Activated naive CD4-positive, alpha-beta T cell treated with anti-CD3 and anti-CD28 coated beads, Interleukin-2, amount 50 U/mL, for 16 hours (primary cell): ENCODE data around the gene CTTNBP2NL.
"Not testable (repeated sequence)": the region's sequence is repeated elsewhere in the genome, so short reads cannot be mapped to it uniquely, and the experiment has no call there.

Experiments
- DNase-seq: peaks from one replicate; pipeline ENCODE4 v3.0.0-alpha.2; 2020

Gene CTTNBP2NL

DNA sequence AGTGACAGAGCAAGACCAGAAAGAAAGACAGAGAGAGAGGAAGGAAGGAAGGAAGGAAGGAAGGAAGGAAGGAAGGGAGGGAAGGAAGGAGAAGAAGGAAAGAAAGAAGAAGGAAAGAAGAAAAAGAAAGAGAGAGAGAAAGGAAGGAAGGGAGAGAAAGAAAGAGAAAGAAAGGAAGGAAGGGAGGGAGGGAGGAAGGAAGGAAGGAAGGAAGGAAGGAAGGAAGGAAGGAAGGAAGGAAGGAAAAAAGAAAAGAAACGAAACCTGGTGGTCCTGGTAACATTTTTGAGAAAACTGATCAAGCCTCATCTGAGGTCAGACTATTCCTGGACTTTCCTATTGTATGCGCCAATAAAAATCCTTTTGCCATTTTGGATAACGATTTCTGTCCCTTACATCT lies 8.2 kb upstream of the CTTNBP2NL start:
- no peak for DNase-seq

DNA sequence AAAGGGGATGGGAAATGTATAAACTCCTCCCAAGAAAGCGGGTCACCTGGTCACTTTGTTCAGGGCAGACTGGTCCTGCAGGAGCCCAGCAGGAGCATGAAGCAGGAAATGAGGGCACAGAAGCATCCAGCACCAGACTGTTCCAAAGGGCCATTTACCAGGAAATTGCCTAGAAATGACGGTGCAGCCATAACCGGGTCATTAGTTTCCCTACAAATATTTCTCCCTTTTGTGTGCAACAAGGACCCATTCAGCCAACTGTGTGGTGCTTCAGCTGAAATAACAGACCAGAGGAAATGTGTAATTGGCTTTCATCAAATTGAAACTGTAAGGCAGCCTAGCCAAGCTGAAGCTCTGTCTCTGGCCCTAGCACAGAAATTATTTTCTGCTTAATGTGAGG lies 7.6 kb upstream of the CTTNBP2NL start:
- no peak for DNase-seq

DNA sequence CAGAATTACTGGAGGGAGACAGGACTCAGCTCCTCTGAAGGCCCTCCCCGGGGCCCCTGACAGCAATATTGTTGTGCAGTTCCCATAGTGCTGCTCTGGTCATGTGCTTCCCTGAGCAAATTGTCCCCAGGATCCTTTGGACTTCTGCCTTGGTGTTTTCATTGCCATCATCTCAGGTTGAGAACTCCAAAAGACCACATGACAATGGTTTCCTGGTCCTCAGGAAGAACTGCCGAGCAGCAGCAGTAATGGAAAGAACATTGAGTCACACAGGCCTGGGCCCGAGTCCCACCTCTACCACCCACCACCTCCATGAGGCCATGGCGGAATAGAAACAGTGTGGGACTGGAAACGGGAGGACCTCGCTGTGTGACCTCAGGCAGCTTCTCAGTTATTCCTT lies 6.3 kb upstream of the CTTNBP2NL start:
- DNase-seq, result no peak

DNA sequence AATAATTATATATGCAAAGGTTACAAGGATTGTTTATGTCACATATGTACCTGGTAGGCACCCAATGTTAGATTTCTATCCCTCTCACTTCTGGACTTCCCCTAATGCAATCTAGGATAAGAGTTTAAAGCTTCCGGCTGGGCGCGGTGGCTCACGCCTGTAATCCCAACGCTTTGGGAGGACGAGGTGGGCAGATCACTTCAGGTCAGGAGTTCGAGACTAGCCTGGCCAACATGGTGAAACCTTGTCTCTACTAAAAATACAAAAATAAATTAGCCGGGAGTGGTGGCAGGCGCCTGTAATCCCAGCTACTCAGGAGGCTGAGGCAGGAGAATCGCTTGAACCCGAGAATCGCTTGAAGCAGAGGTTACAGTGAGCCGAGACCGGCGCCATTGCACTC lies 5.7 kb upstream of the CTTNBP2NL start:
- not testable (repeated sequence) for DNase-seq

DNA sequence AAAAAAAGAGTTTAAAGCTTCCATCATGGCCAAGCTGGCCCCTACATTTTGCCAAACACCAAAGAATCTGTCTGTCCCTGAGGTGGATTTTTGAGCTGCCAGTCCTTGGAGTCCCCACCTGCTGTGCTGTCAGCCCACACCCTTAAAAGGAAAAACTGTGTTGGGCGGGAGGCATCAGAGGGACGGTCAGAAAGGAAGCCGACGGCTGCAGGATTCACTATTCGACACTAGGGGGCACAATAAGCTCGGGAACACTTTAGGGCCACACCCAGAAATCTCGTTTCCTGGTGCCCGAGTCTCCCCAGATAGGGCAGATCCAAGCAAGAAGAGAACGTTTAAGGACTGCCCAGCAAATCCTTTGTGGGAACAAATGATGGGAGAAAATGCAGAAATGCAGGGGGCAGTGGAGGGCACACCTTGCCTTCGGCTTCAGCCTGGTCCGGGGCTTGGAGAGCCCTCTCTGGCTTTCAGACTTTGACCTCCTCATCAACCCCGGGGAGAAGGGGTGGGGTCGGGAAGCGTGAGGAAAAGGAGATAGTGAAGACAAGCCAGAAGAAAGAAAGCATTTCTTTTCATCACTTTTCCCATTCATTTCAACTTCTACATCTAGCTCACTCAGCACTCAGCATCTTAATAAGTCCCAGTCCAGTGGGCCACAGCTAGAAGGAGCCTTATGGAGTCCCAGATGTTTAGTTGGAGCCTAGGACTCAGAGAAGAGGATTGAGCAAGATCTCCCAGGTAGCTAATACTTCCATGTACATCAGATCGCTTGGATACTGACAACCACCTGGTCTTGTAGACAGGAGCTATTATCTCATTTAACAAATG lies 5.0 kb upstream of the CTTNBP2NL start:
- DNase-seq, result peak; percentile 76

DNA sequence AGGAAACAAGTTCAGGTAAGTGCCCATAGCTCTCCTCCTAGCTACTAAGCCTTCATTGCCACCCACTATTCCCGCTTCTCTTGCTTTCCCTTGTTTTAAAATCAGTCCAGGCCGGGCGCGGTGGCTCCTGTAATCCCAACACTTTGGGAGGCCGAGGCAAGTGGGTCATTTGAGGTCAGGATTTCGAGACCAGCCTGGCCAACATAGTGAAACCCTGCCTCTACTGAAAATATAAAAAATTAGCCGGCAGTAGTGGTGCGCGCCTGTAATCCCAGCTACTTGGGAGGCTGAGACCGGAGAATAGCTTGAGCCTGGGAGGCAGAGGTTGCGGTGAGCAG lies 4.4 kb upstream of the CTTNBP2NL start:
- DNase-seq, result no peak

DNA sequence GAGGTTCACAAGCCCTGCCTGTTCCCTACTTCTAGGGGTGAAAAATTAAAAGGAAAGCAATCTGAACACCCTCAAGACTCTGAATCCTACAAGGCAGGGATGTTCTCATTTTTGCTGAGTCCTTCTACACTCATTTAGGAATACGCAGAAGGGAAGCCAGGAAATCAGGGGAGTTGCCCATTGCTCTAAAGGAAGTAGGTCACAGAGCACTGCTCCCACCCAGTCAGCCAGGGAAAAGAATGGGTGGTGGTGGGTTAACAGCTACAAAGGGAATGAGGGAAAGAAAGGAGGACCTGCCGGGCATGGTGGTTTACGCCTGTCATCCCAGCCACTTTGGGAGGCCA lies 2.4 kb upstream of the CTTNBP2NL start:
- DNase-seq, result no peak

DNA sequence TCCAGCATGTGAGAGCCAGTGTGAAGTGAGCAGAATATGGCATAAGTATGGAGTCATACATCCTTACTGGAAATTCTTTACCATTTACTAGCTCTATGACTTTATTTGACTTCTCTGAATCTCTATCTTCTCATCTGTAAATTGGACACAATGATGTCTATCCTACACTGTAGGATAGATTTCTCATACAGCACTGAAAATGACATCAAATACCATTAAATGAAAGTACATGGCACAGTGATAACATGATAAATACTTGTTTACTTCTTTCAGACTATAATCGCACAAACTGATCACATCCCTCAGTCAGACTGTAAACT lies 1.3 kb upstream of the CTTNBP2NL start:
- no peak for DNase-seq

DNA sequence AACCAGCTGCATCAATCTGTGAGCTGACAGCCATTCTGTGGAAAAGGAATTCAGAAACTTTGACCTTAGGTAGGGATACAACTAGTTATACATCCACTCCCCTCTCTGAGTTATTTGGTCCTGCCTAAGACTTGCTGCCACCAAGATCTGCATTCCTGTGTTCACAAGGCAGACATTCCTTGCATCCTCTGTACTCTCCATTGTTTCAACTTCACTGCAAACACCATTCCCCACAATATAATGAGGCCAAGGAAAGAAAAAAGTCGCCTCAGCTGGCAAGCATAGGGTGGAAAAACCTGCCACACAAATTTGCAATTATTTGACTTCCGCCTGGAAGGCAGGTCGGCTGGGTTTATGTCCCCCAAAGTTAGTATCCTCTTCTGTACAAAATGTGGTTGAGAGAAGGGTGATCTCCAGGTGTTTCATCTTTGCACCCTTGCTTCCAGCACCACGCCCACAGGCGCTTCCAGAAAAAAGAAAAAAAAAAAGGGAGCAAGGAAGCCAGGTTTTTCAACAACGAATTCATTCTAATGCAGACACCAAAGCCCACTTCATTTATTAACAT lies 676 bp upstream of the CTTNBP2NL start:
- no peak for DNase-seq

DNA sequence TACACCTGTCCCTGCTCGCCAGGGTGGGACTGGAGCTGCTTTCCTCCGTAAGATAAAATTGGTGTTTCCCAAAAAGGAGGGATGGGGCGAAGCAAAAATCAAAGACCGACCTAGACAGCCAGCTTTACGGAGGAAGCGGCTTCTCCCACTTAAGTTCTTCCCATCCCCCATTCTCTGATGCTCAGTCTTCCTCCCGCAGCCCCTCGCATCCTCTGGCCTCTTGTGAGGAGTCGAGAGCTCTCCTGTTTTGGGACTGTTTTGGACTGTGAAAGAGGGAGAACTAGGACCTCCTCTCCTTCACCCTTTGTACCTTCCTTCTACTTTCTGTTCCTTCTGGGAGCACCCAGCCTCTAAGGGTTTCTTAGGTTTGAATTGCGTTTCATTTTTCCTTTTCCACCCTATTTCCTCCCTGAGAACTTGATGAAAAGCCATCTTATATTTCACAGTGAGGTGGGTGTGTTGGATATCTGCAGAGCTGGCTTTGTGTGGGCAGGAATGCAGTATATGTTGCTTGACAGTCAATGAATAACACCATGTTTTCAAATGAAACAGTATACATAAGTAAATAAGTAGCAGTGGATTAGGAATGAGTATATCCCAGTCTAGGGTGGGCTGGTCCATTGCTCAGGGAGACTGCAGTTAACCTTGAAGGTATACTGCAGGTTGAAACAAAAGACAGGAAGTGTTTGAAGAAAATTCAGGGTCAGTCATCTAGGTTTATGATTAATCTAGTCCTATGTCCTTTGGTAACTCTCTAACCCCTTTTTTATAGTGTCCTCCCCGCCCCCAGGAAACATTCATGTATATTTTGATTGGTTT lies 848 bp downstream of the CTTNBP2NL start:
- DNase-seq, result no peak

DNA sequence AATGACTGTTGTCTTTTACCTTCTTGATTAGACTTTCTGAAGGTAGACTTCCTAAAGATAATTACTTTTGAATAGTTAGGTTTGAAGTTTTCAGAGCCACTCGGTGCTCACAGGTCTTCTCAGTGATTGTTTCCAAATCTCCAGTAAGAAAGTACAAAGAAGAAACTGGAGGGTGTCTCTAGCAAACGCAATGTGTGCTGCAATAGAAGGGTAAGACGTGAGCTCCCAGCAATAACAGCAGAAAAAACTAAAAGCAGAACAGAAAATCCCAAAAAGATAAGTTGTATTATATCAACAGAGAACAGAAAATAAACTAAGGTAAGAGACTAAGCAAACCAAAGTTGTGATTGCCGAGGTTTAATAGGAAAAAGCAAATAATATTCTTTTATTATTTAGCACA lies 1.8 kb downstream of the CTTNBP2NL start:
- no peak for DNase-seq

DNA sequence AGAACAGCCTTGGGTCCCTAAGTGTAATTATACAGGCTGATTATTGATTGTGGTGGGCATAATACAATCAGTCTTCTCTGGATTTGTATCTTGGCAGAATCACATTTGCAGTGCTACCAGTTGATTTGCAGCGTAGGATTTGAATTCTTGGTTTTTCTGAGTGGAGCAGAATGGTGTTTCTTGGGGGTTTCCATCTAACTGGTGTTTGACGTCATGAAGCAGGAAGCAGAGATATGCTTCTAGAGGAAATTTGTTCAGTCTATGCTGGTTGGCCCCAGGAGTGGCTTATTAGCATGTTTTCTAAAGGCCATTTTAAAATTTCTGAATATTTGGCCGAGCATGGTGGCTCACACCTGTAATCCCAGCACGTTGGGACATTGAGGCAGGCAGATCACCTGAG lies 3.4 kb downstream of the CTTNBP2NL start:
- no peak for DNase-seq

DNA sequence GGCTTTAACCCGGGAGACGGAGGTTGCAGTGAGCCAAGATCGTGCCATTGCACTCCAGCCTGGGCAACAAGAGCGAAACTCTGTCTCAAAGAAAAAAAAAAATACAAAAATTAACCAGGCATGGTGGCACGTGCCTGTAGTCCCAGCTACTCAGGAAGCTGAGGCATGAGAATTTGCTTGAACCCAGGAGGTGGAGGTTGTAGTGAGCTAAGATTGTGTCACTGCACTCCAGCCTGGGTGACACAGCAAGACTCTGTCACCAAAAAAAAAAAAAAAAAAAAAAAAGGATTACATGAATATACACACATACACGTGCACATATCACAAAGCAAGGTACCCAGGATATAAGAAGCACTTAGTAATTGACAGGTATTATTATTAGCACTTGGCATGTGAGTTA lies 4.7 kb downstream of the CTTNBP2NL start:
- not testable (repeated sequence) for DNase-seq

DNA sequence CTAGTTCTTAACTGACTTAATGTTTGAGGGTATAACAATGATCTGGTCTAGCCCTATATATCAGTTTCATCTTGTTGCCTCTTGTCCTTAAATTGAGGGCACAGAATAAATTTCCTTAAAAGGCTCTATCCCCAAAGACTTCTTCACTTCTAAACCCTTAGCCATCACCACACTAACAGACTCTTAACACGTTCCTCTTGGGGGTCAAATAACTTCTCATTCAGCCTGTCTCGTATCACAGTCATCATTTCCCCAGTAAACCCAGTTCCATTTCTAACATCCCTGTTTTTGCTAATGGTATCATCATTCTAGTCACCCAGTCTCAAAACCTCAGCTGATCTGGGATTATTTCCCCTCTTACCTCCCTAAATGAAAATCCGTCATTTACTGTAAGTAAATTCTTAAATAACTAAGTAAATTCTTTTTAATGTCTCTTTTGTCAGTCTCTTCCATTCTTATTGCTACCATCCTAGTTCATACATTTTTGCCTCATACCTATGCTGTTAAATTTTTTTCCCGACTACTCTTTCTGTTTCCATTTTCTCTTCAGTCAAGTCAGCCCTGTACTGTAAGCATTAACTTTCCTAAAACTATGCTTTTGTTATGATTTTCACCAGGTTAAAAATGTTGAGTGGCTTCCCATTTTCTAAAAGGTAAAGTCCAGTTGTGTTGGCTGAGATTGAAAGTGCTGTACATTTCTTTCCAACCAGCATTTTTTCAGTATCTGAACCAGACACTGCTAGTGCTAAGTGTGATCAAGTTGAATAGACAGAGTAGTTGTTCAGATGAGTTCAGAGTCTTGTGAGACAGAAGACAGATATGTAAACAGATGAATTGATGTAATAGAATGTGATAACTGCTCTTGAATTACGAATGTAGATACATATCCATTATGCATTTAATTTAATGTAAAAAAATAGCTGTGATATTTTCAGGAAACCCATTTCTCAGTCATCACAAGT lies 6.9 kb downstream of the CTTNBP2NL start:
- DNase-seq, result no peak

DNA sequence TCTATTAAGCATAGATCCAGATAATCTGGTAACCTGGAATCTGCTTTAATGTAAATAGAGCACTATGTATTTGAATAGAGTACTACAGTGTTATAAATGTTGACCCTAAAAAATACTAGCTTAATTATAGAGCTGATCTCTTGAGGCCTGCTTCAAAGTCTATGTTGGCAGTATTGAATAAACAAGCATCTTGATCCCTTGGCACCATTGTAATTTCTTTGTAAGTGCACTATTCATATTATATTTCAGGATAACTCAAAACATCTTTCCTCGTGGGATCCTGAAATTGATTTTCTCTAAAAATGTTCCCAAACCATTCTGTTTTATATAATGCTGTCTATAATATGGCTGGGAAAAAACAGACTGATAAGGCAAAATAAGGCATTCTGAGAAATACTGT lies 10.8 kb downstream of the CTTNBP2NL start:
- no peak for DNase-seq

DNA sequence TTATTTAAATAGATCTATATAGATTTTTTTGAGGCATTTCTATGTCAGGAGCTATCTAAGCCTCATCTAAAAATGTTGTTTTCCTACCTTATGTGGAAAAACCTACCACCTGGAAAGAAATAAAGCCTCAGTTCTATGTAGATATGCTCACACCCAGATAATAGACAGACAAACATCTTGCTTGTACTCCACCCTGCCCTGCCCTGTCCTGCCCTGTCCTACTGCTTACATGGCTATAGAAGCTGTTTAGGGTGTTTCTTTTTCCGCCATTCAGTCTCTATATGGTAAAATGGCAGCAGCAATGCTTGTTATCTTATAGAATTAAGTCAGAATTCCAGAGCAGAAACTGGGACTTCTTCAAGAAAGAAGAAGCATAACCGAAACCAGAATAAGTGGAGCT lies 13.4 kb downstream of the CTTNBP2NL start:
- DNase-seq, result no peak

DNA sequence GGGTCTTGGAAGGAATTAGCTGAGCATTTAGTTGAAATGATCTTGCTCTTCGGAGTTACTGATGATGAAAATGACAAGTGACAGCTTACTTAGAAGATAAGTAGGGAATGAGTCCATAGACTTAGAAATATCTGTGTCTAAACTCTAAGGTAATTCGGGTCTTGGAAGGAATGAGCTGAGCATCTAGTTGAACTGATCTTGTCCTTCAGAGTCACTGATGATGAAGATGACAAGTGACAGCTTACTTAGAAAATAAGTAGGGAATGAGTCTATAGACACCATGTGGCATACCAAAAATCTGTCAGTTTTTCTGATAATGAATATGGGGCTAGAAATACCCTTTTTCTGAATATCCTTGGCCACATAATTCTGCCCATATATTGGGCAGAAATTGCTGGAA lies 14.7 kb downstream of the CTTNBP2NL start:
- DNase-seq, result no peak

DNA sequence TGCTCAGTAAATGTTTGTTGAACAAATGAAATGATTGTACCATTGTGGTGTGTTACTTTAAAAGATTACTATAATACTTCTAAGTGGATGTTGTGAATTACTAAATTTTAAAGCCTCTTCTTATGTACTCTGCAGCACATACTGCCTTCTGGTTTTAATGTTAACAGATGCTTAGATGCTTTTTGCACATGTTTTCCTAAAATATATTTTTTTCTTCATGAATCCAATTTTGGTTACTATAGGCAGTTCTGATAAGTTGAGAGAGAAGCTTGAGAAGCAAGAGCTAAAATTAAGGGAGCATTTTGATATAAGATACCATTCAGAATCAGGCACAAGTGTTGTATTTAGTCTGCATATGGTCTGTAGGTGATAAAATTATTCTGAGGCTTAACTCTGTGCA lies 21.3 kb downstream of the CTTNBP2NL start:
- no peak for DNase-seq

DNA sequence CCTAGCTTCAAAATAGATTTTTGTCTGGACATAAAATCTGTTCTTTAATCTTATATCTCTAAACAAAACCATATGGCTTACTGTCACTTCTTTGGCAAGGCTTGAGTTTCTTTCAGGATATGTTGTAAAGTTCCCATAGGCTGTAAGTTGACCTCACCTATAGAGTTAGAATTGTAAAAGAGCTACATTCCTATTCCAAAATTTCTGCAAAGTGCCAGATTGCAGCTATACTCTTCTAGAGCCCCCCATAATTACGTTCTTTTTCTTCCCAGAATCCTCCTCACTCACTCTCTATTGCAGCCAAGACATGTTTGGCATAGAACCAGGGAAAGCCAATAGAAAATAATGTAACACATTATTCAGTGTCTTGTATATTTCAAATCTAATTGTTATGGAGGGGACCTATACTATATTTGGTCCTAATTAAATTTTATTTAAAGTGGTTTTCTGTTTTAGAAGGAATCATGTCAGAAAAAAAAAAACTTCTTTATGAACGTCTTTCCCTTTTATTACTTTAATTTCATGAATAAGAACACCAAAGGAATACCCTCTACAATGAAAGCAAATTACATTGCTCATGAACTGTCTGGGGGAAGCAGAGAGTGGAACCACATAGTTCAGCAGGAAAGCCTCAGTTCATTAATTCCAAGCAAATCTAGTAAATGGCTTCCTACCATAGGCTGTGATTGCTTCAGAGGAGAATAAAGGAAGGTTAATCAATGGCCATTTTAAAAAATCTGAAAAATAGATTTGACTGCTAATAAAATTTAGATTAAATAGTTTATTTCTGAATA lies 22.3 kb downstream of the CTTNBP2NL start:
- DNase-seq, result no peak

DNA sequence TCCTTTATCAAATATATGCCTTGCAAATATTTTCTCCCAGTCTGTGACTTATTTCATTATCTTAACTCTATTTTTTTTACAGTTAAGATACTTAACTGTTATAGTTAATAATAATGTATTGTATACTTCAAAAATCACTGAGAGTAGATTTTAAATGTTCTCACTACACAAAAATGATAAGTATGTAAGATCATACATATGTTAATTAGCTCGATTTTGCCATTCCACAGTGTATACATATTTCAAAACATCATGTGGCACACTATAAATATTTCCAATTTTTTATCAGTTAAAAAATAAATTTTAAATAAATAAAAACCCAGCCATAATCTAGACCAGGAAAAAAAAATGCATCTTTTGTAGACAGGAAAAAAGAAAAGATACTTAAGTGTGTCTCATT lies 27.2 kb downstream of the CTTNBP2NL start:
- DNase-seq, result no peak

DNA sequence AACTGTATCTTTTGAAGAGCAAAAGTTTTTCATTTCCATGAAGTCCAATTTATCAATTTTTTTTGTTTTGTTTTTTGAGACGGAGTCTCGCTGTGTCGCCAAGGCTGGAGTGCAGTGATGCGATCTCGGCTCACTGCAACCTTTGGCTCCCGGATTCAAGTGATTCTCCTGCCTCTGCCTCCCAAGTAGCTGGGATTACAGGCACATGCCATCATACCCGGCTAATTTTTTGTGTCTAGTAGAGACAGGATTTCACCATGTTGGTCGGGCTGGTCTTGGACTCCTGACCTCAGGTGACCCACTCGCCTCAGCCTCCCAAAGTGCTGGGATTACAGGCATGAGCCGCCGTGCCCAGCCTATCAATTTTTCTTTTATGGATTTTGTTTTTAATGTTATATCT lies 27.7 kb downstream of the CTTNBP2NL start:
- DNase-seq, result not testable (repeated sequence)

DNA sequence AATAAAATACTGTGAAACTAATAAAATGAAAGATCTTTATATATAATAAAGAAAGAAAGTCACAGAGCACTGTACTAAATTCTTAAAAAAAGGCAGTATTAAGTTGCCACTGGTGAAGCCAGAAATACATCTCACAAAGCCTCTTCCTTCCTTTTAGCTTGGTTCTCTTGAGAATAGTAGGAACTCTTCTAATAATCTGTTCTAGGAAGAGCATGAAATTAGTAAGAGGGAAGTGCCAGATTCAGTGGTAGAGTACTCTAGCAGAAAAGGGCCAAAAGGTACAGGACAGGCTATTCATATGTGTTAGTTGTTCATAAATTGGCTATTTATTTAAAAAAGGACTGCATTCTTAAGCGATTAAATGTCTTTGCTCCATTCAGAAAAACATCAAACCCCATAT lies 33.7 kb downstream of the CTTNBP2NL start:
- DNase-seq, result no peak
